OCI-LY1 (cell line): ENCODE data around the gene TP53RK.
A peak's percentile ranks its signal among the peaks of the same experiment; 100 is the strongest.

Experiments used
- H2AFZ ChIP-seq: fragments of 200-600 bp; sonication (generic), shearing (Covaris generic); 2 replicates; pipeline ENCODE4 v1.6.0; 2014; ENCODE audit warnings: antibody characterized with exemption, mild to moderate bottlenecking, low read length
- H3F3A ChIP-seq: fragments of 200-600 bp; sonication (generic), shearing (Covaris generic); 2 replicates; pipeline ENCODE4 v1.6.0; 2014; ENCODE audit warnings: mild to moderate bottlenecking, antibody characterized with exemption, low read length, moderate library complexity; ENCODE audit not compliant: insufficient read depth
- H3K27ac ChIP-seq: fragments of 200-600 bp; sonication (generic); 2 replicates; pipeline ENCODE4 v1.5.1; 2014; ENCODE audit warnings: low read length, mixed run types, mild to moderate bottlenecking, low read depth; ENCODE audit not compliant: poor library complexity, severe bottlenecking
- H3K27me3 ChIP-seq: fragments of 200-600 bp; sonication (generic); 2 replicates; pipeline ENCODE4 v1.6.0; 2014; ENCODE audit warnings: antibody characterized with exemption, mild to moderate bottlenecking, low read length, moderate library complexity; ENCODE audit not compliant: insufficient read depth
- H3K36me3 ChIP-seq: fragments of 200-600 bp; sonication (generic); 2 replicates; pipeline ENCODE4 v1.6.1; 2014; ENCODE audit warnings: mild to moderate bottlenecking, antibody characterized with exemption, low read length, moderate library complexity, mixed read lengths; ENCODE audit not compliant: insufficient read depth
- H3K4me1 ChIP-seq: fragments of 200-600 bp; sonication (generic); 2 replicates; pipeline ENCODE4 v1.5.1; 2014; ENCODE audit warnings: mild to moderate bottlenecking, low read length, moderate library complexity; ENCODE audit not compliant: insufficient read depth, severe bottlenecking
- H3K4me2 ChIP-seq: fragments of 200-600 bp; sonication (generic), shearing (Covaris generic); 2 replicates; pipeline ENCODE4 v1.6.1; 2014; ENCODE audit warnings: low read length
- H3K4me3 ChIP-seq: fragments of 200-600 bp; sonication (generic); 2 replicates; pipeline ENCODE4 v1.5.1; 2014; ENCODE audit warnings: low read length, low read depth, mild to moderate bottlenecking, mixed read lengths; ENCODE audit not compliant: poor library complexity, severe bottlenecking
- H3K79me2 ChIP-seq: fragments of 200-600 bp; shearing (Covaris generic); 2 replicates; pipeline ENCODE4 v1.6.1; 2016; ENCODE audit warnings: mixed run types, low read length, mixed read lengths; ENCODE audit not compliant: insufficient read depth
- H3K9ac ChIP-seq: fragments of 200-600 bp; sonication (generic), shearing (Covaris generic); 2 replicates; pipeline ENCODE4 v1.6.1; 2014; ENCODE audit warnings: mild to moderate bottlenecking, low read length, mixed read lengths
- H3K9me2 ChIP-seq: fragments of 200-600 bp; sonication (generic), shearing (Covaris generic); 2 replicates; pipeline ENCODE4 v1.6.1; 2014; ENCODE audit warnings: low read depth, mild to moderate bottlenecking, low read length, mixed read lengths
- H3K9me3 ChIP-seq: fragments of 200-600 bp; shearing (Covaris generic); 2 replicates; pipeline ENCODE4 v1.6.1; 2014; ENCODE audit warnings: low read length, mixed read lengths
- H4K20me1 ChIP-seq: fragments of 200-600 bp; sonication (generic), shearing (Covaris generic); 2 replicates; pipeline ENCODE4 v1.6.0; 2016; ENCODE audit warnings: mild to moderate bottlenecking, low read length; ENCODE audit not compliant: insufficient read depth
- EZH2 ChIP-seq: fragments of 200-600 bp; sonication (generic), shearing (Covaris generic); IDR thresholded peaks from 2 replicates; pipeline ENCODE4 v1.8.0; 2017; ENCODE audit warnings: borderline replicate concordance, mixed run types, mild to moderate bottlenecking, antibody characterized with exemption, low read length, moderate library complexity, mixed read lengths
- TF ChIP-seq, protein P1 (sequence below): fragments of 200-600 bp; sonication (generic), shearing (Covaris generic); IDR thresholded peaks from 2 replicates; pipeline ENCODE4 v1.5.1; 2017; ENCODE audit warnings: mild to moderate bottlenecking, antibody characterized with exemption, low read length, moderate library complexity, mixed read lengths

TP53RK gene

DNA sequence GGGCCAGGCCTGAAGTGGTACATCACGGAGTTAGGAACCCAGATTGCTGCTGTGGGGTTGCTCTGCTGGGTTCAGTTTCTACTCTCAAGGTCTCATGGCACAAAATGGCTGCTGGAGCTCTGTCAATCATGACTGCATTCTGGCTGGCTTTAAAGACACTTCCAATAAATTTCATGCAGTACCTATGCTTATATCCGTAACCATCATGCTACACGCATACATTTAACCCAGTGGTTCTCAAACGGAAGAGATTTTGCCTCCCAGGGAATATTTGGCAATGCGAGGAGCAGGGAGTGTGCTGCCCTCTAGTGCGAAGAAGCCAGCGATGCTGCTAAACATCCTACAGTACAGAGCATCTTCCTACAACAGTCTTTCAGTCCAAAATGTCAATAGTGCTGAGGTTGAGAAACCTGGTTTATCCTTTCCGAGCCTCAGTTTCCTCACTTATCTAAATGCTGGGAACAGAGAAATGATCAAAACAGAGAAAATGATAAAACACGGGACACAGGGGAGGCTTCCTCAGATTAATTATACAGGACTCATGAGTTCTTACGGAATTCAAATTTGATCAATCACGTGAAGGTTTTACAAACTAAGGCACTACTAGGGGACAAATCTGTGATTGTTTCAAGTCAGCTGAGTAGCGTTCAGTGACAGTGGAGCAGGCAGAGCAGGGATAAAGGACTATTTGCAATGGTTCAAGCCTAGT lies 10.6 kb upstream of the TP53RK start:
- Histone ChIP-seq H3K4me2 (no peak overlapping the region), H3K27me3 (peaks cover 10% of the 10 kb centered on the region; the same call in 1 of the 2 replicates), H3K9me2 (no peaks in the 10 kb centered on the region), H3K9ac (no peak overlapping the region), H2AFZ (no peak overlapping the region), H3K36me3 (no peaks in the 10 kb centered on the region; the same call in 1 of the 2 replicates), H3K4me1 (no peaks in the 10 kb centered on the region), H3K9me3 (no peaks in the 10 kb centered on the region), H3K27ac (no peak overlapping the region), H4K20me1 (no peaks in the 10 kb centered on the region), H3F3A (no peaks in the 10 kb centered on the region), H3K4me3 (no peak overlapping the region), H3K79me2 (no peaks in the 10 kb centered on the region)
- TF ChIP-seq, protein P1, sequence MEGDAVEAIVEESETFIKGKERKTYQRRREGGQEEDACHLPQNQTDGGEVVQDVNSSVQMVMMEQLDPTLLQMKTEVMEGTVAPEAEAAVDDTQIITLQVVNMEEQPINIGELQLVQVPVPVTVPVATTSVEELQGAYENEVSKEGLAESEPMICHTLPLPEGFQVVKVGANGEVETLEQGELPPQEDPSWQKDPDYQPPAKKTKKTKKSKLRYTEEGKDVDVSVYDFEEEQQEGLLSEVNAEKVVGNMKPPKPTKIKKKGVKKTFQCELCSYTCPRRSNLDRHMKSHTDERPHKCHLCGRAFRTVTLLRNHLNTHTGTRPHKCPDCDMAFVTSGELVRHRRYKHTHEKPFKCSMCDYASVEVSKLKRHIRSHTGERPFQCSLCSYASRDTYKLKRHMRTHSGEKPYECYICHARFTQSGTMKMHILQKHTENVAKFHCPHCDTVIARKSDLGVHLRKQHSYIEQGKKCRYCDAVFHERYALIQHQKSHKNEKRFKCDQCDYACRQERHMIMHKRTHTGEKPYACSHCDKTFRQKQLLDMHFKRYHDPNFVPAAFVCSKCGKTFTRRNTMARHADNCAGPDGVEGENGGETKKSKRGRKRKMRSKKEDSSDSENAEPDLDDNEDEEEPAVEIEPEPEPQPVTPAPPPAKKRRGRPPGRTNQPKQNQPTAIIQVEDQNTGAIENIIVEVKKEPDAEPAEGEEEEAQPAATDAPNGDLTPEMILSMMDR: peak; percentile 72
- no peak for TF ChIP-seq EZH2

DNA sequence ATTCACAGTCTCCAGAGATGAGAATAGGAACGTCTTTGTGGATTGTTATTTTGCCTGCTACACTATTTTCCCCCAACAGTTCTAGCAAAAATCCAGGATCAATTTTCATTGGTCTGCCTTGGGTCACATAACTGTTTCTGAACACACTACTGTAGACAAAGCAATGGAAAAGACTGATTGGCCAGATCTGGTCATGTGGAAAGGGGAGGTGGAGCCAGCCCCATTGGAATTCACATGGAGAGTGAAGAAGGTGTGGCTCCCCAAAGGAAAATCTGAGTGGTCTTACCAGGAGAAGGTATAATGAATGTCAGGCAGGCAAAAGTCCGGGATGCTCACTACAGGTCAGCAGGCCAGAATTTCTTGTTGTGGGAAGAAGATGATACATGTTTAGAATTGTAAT lies 9.5 kb upstream of the TP53RK start:
- H3K9me3 ChIP-seq: no peaks in the 10 kb centered on the region
- no peaks in the 10 kb centered on the region; the same call in 1 of the 2 replicates for H3K36me3 ChIP-seq
- H3K4me2 ChIP-seq: no peak overlapping the region
- no peaks in the 10 kb centered on the region for H3F3A ChIP-seq
- no peak overlapping the region for H3K27ac ChIP-seq
- peaks cover 8% of the 10 kb centered on the region for H3K4me1 ChIP-seq
- H4K20me1 ChIP-seq: no peaks in the 10 kb centered on the region
- no peak overlapping the region for H3K9ac ChIP-seq
- peaks cover 10% of the 10 kb centered on the region; the same call in 1 of the 2 replicates for H3K27me3 ChIP-seq
- no peak for TF ChIP-seq EZH2
- TF ChIP-seq, protein P1: no peak
- H3K9me2 ChIP-seq: no peaks in the 10 kb centered on the region
- no peak overlapping the region for H3K4me3 ChIP-seq
- H3K79me2 ChIP-seq: no peaks in the 10 kb centered on the region
- no peak overlapping the region for H2AFZ ChIP-seq

DNA sequence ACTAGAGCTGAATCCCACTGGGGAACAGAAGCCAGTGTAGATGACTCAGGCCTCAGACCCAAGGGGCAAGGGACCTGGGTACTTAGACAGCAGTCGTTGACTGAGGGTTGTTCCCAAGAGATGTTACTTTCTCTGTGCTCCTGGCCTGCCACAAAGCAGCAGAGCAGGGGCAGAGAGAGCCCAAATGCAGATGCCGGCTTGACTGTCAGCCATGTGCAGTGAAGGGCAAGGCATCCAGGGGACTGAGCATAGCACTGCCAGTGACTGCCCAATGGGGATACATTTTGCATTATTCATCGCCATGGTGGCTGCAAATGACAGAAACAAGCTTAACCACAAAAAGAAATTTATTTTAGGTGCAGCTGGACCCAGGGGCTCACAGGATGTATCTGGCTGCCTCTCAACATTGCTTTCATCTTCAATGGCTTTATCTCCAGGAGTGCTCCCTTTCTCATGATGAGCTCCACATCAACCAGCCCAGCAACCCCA lies 7.6 kb upstream of the TP53RK start:
- TF ChIP-seq EZH2: no peak
- TF ChIP-seq, protein P1: no peak
- Histone ChIP-seq H3K9ac (no peak overlapping the region), H3K79me2 (no peaks in the 10 kb centered on the region), H3K9me2 (no peaks in the 10 kb centered on the region), H3K27ac (no peak overlapping the region), H3F3A (no peaks in the 10 kb centered on the region), H3K4me2 (no peak overlapping the region), H2AFZ (no peak overlapping the region), H3K4me1 (peaks cover 8% of the 10 kb centered on the region), H4K20me1 (no peaks in the 10 kb centered on the region), H3K4me3 (no peak overlapping the region), H3K36me3 (no peaks in the 10 kb centered on the region; the same call in 1 of the 2 replicates), H3K27me3 (peaks cover 7% of the 10 kb centered on the region; the same call in 1 of the 2 replicates), H3K9me3 (no peaks in the 10 kb centered on the region)
